PC-3 (cell line): Measurements from ENCODE around the gene CDH6. TPM values are rescaled to one million over a fixed set of nuclear protein-coding genes. Genes with fewer than 3 reads are reported as not detected.

ENCODE experiments used
- ATAC-seq: fragments of 200-7000 bp; cut with Tn5 transposase; 2 replicates; pipeline ENCODE4 v1.9.1; 2020; ENCODE audit warnings: mild to moderate bottlenecking, moderate library complexity
- BruUV-seq: library from RNA; stranded (reverse); fragments of 400-500 nt; replicated peaks from 2 replicates; lab custom pipeline; 2021; lab: Mats Ljungman, UMichigan
- CTCF ChIA-PET: fragments of 300-600 bp; sonication (Branson Sonifier 250); formaldehyde crosslinking; loops from one replicate; lab custom pipeline; 2022; ENCODE audit warnings: antibody characterized with exemption; lab: Charles Lee
- POLR2A ChIA-PET: fragments of 300-600 bp; sonication (Branson Sonifier 250); formaldehyde crosslinking; loops from one replicate; lab custom pipeline; 2022; ENCODE audit warnings: antibody characterized with exemption; ENCODE audit not compliant: unreplicated experiment; lab: Charles Lee
- DNase-seq: peaks from one replicate; pipeline ENCODE4 v3.0.0-alpha.2; 2015
- H2AFZ ChIP-seq: fragments of 300-600 bp; sonication (generic); 2 replicates; pipeline ENCODE4 v1.6.0; 2016; ENCODE audit warnings: antibody characterized with exemption, low read length
- H3F3A ChIP-seq: fragments of 300-600 bp; sonication (generic); one replicate; pipeline ENCODE4 v1.6.0; 2017; ENCODE audit warnings: antibody characterized with exemption, low read length, control low read depth, mild to moderate bottlenecking; ENCODE audit not compliant: unreplicated experiment
- H3K27ac ChIP-seq: fragments of 300-600 bp; sonication (generic); 2 replicates; pipeline ENCODE4 v1.5.1; 2016; ENCODE audit warnings: mild to moderate bottlenecking, low read length
- H3K27me3 ChIP-seq: fragments of 300-600 bp; sonication (generic); 2 replicates; pipeline ENCODE4 v1.6.1; 2016; ENCODE audit warnings: low read length, mixed read lengths
- H3K36me3 ChIP-seq: fragments of 300-600 bp; sonication (generic); 2 replicates; pipeline ENCODE4 v1.6.1; 2016; ENCODE audit warnings: low read depth, mixed run types, low read length, mixed read lengths
- H3K4me1 ChIP-seq: fragments of 300-600 bp; sonication (generic); 2 replicates; pipeline ENCODE4 v1.5.1; 2016; ENCODE audit warnings: low read length; ENCODE audit not compliant: insufficient read depth
- H3K4me2 ChIP-seq: fragments of 300-600 bp; sonication (generic); 2 replicates; pipeline ENCODE4 v1.6.0; 2016; ENCODE audit warnings: low read length
- H3K4me3 ChIP-seq: fragments of 300-600 bp; sonication (generic); 2 replicates; pipeline ENCODE4 v1.5.1; 2016; ENCODE audit warnings: mild to moderate bottlenecking, low read length, mixed read lengths
- H3K79me2 ChIP-seq: fragments of 300-600 bp; sonication (generic); 2 replicates; pipeline ENCODE4 v1.6.1; 2017; ENCODE audit warnings: low read length, mixed read lengths
- H3K9ac ChIP-seq: fragments of 300-600 bp; sonication (generic); 2 replicates; pipeline ENCODE4 v1.6.0; 2016; ENCODE audit warnings: mild to moderate bottlenecking, low read length
- H3K9me2 ChIP-seq: fragments of 300-600 bp; sonication (generic); replicated peaks from 2 replicates; pipeline ENCODE4 v1.6.1; 2016; ENCODE audit warnings: mixed run types, low read length, mixed read lengths
- H3K9me3 ChIP-seq: fragments of 300-600 bp; sonication (generic); 2 replicates; pipeline ENCODE4 v1.6.1; 2016; ENCODE audit warnings: low read length, mixed read lengths
- H4K20me1 ChIP-seq: fragments of 300-600 bp; sonication (generic); 2 replicates; pipeline ENCODE4 v1.6.1; 2016; ENCODE audit warnings: low read length, mixed read lengths
- CTCF ChIP-seq: fragments of 300-600 bp; sonication (generic); conservative IDR thresholded peaks from 2 replicates; pipeline ENCODE4 v1.5.1; 2017; ENCODE audit warnings: antibody characterized with exemption, low read depth, mild to moderate bottlenecking, low read length
- EZH2 ChIP-seq: fragments of 300-600 bp; sonication (generic); IDR thresholded peaks from one replicate; pipeline ENCODE4 v1.6.1; 2017; ENCODE audit warnings: antibody characterized with exemption, mild to moderate bottlenecking, low read length; ENCODE audit not compliant: unreplicated experiment
- EZH2phosphoT487 ChIP-seq: fragments of 300-600 bp; sonication (generic); IDR thresholded peaks from 2 replicates; pipeline ENCODE4 v1.6.1; 2018; ENCODE audit warnings: mild to moderate bottlenecking, antibody characterized with exemption, low read length, borderline replicate concordance
- intact Hi-C: fragments of 100-400 bp; cut with micrococcal nuclease; formaldehyde crosslinking; loops from 2 replicates; pipeline ENCODE4 v1.9.0; 2023
- total RNA-seq: library from RNA; depleted of rRNA; stranded (reverse); fragments of >200 nt; gene quantifications from 2 replicates; pipeline ENCODE4 v1.2.3, GENCODE V29; 2014

Gene CDH6
- total RNA-seq, 1 experiment from 2014 or later, result 1.9 TPM

GRCh38 chr5:31268686-31269085 is 75.2 kb downstream of the CDH6 start:
- H3K4me2 ChIP-seq, result no peak overlapping the region
- no peaks in the 10 kb centered on the region for H3F3A ChIP-seq
- H3K27me3 ChIP-seq, result peaks cover 75% of the 10 kb centered on the region
- no peaks in the 10 kb centered on the region for H3K79me2 ChIP-seq
- no TSS peak for BruUV-seq
- no peaks in the 10 kb centered on the region for H3K9me2 ChIP-seq
- no peak; the same call in 1 of the 2 replicates for ATAC-seq
- no peaks in the 10 kb centered on the region; the same call in 1 of the 2 replicates for H3K36me3 ChIP-seq
- H2AFZ ChIP-seq, result peak overlapping the region; percentile 51; the same call in 1 of the 2 replicates
- TF ChIP-seq EZH2 (no peak), EZH2phosphoT487 (no peak)
- no peaks in the 10 kb centered on the region for H3K9me3 ChIP-seq
- no peak overlapping the region for H3K27ac ChIP-seq
- POLR2A ChIA-PET, result no interaction called here
- intact Hi-C loops, result no loop called here
- no peak overlapping the region for H3K4me3 ChIP-seq
- H4K20me1 ChIP-seq, result no peaks in the 10 kb centered on the region
- no peaks in the 10 kb centered on the region for H3K4me1 ChIP-seq
- CTCF ChIA-PET, result no interaction called here
- no peak overlapping the region for H3K9ac ChIP-seq
- no peak for DNase-seq

- no TSS peak for BruUV-seq
- no peaks in the 10 kb centered on the region for H3K9me3 ChIP-seq
- ChIA-PET CTCF (no interaction called here), POLR2A (no interaction called here)
- no peak overlapping the region for H3K4me2 ChIP-seq
- H2AFZ ChIP-seq, result no peak overlapping the region
- no peak for ATAC-seq
- H3K27me3 ChIP-seq, result peaks cover 75% of the 10 kb centered on the region
- no peaks in the 10 kb centered on the region for H3K9me2 ChIP-seq
- no peak overlapping the region for H3K27ac ChIP-seq
- H3K4me3 ChIP-seq, result no peak overlapping the region
- DNase-seq, result no peak
- H3K36me3 ChIP-seq, result no peaks in the 10 kb centered on the region; the same call in 1 of the 2 replicates
- H3K79me2 ChIP-seq, result no peaks in the 10 kb centered on the region
- no peaks in the 10 kb centered on the region for H4K20me1 ChIP-seq
- H3K4me1 ChIP-seq, result no peaks in the 10 kb centered on the region
- no peak overlapping the region for H3K9ac ChIP-seq
- intact Hi-C loops, result no loop called here
- TF ChIP-seq EZH2, result no peak
- TF ChIP-seq EZH2phosphoT487, result no peak
- no peak for TF ChIP-seq CTCF
- H3F3A ChIP-seq, result no peaks in the 10 kb centered on the region
Measured at GRCh38 chr5:31269259-31269658, 75.8 kb downstream of the CDH6 start.

- peak; percentile 42 for DNase-seq
Measured at GRCh38 chr5:31270396-31270795, 76.9 kb downstream of the CDH6 start.

More at GRCh38 chr5:31270396-31270795, 76.9 kb downstream of the CDH6 start:
- Histone ChIP-seq H3K27ac (no peak overlapping the region), H3K27me3 (peaks cover 65% of the 10 kb centered on the region), H3K9me3 (no peaks in the 10 kb centered on the region), H4K20me1 (no peaks in the 10 kb centered on the region), H3K4me2 (no peak overlapping the region), H2AFZ (no peak overlapping the region), H3K4me3 (no peak overlapping the region), H3K4me1 (no peaks in the 10 kb centered on the region), H3K36me3 (no peaks in the 10 kb centered on the region; the same call in 1 of the 2 replicates), H3K79me2 (no peaks in the 10 kb centered on the region), H3F3A (no peaks in the 10 kb centered on the region), H3K9ac (no peak overlapping the region), H3K9me2 (no peaks in the 10 kb centered on the region)
- no TSS peak for BruUV-seq
- no peak for TF ChIP-seq EZH2
- no peak for TF ChIP-seq EZH2phosphoT487
- TF ChIP-seq CTCF, result peak; percentile 70
- intact Hi-C loops, result no loop called here
- ChIA-PET CTCF (interaction anchor here (0.6 to 0.7 kb wide), 2 partner anchors 54 to 70 kb away, joined by 3 to 4 read pairs; no protein-coding TSS in a partner anchor), POLR2A (no interaction called here)
- ATAC-seq, result no peak
